HL-60/S4 treated with retinoic acid at 250 ng/mL for 4 days and 3 days (cell line): ENCODE data around the gene HABP4.

Experiments used
- in situ Hi-C: fragments of 300-500 bp; cut with MboI; formaldehyde crosslinking; loops from 2 replicates; pipeline ENCODE4 v1.7.0; 2022; ENCODE audit warnings: low sequenced_read_pairs

HABP4 gene

GRCh38 chr9:96514108-96514799 lies 64.3 kb downstream of the HABP4 start:
- in situ Hi-C loops = no loop called here

- in situ Hi-C loops = no loop called here
These were observed 64.8 kb downstream of the HABP4 start for GRCh38 chr9:96514800-96515158.

GRCh38 chr9:96515621-96516470 lies 65.9 kb downstream of the HABP4 start:
- in situ Hi-C loops = no loop called here

- in situ Hi-C loops = no loop called here
These were observed 69.1 kb downstream of the HABP4 start for GRCh38 chr9:96519095-96519494.

GRCh38 chr9:96519787-96520186 lies 69.8 kb downstream of the HABP4 start:
- in situ Hi-C loops = no loop called here

- in situ Hi-C loops = no loop called here
These were observed 72.4 kb downstream of the HABP4 start for GRCh38 chr9:96522366-96522765.

- in situ Hi-C loops = no loop called here
These were observed 73.4 kb downstream of the HABP4 start for GRCh38 chr9:96523374-96523773.

GRCh38 chr9:96524045-96524444 lies 74.1 kb downstream of the HABP4 start:
- in situ Hi-C loops = no loop called here

- in situ Hi-C loops = no loop called here
These were observed 74.8 kb downstream of the HABP4 start for GRCh38 chr9:96524764-96525163.

GRCh38 chr9:96532173-96532572 lies 82.2 kb downstream of the HABP4 start:
- in situ Hi-C loops = no loop called here

GRCh38 chr9:96540106-96540505 lies 90.1 kb downstream of the HABP4 start:
- in situ Hi-C loops = no loop called here
